ENCODE measurements around the gene CCDC9B.

- TF ChIP-seq CTCF (IDR thresholded peaks at IDR 0.05) = no peak
- no peak for TF ChIP-seq EP300 (IDR thresholded peaks at IDR 0.05)
Measured at GRCh38 chr15:40287505-40287904, 53.2 kb downstream of the CCDC9B start.
